ENCODE measurements around the gene PLCB4.

PLCB4 gene

DNA sequence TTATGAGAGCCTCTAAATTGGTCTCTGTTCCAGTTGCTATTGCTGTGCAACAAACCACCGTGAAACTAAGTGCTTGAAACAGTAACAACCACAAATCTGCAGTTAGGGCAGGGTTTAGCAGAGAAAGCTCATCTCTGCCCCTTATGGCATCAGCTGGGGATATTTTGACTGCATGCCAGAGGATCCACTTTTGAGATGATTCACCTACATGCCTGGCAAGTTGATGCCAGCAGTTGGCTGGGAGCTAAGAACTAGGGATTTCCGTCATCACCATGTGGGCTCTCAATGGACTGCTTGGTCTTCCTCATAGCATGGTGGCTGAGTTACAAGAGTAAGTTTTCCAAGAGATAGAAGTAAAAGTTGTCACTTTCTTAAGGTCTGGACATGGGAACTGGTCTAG is 35.1 kb downstream of the PLCB4 start:
- DNase-seq (ENCODE audit: low read depth in 2 of 2), result no peak

- no peak for DNase-seq (ENCODE audit: low read depth in 2 of 2)
Observed at GRCh38 chr20:9108260-9108659, 39.4 kb downstream of the PLCB4 start.

DNA sequence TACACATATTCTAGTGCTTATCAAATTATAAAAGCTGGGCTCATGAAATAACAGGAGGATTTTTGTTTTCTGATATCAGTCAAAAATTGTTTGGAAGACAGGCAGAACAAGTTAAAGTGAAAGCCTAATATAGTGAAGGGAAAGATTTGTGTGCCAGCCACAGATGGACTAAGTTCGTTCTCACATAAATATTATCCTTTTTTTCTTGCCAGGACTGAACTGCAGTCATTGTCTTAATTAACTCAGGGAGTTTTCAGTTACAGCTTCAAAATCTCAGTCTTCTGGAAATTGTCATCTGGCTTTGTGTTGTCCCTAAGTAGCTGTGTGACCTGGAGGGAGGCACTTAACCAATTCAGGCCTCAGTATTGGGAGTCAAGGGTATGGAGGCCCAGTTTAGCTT is 40.7 kb downstream of the PLCB4 start:
- DNase-seq (ENCODE audit: low read depth in 2 of 2), result no peak

DNA sequence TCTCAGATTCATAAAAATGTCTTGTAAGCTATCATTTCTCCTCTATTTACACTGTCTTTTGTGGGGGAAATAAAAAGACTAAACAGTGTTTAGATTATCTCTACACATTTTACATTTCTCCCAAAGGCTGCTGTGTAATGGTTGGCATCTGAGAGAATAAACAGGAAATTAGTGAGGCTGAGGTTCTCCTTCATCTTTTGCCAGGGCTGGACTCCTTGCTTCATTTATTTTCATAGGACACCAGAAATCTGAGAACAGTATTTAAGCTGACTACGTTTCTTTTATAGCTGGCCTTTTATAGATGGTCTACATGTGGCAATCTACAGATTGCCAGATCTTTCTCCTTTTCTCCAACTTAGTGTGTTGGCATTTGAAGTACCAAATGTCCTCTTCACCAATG is 41.5 kb downstream of the PLCB4 start:
- DNase-seq (ENCODE audit: low read depth in 2 of 2), result no peak

GRCh38 chr20:9110916-9111432 is 42.1 kb downstream of the PLCB4 start:
- no peak for DNase-seq (ENCODE audit: low read depth in 2 of 2)

GRCh38 chr20:9112541-9113515 is 43.9 kb downstream of the PLCB4 start:
- DNase-seq (ENCODE audit: low read depth in 2 of 2), result no peak

GRCh38 chr20:9114709-9115108 is 45.8 kb downstream of the PLCB4 start:
- no peak for DNase-seq (ENCODE audit: low read depth in 2 of 2)

GRCh38 chr20:9117548-9117947 is 48.7 kb downstream of the PLCB4 start:
- no peak for DNase-seq (ENCODE audit: low read depth in 2 of 2)

DNA sequence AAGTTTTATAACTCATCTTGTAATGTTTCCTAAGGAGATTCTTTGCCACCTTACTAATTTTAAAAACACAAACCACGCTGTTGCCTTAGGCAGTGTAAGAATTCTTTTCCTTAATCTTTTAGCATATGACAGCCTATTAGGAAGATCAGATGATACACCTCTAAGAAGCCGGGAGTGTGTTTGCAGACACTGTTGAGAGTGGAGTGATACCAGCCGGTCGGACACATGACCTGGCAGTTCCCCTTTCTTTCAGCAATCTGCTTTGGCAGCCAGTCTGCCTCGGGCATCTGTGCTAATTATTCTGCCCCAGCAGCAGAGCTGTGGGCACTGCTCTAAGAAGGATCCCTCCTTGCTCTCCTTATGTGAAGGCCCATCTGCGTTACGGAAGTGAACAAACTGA is 50.9 kb downstream of the PLCB4 start:
- no peak for DNase-seq (ENCODE audit: low read depth in 2 of 2)

- no peak for DNase-seq (ENCODE audit: low read depth in 2 of 2)
Observed at GRCh38 chr20:9121211-9121610, 52.3 kb downstream of the PLCB4 start.

DNA sequence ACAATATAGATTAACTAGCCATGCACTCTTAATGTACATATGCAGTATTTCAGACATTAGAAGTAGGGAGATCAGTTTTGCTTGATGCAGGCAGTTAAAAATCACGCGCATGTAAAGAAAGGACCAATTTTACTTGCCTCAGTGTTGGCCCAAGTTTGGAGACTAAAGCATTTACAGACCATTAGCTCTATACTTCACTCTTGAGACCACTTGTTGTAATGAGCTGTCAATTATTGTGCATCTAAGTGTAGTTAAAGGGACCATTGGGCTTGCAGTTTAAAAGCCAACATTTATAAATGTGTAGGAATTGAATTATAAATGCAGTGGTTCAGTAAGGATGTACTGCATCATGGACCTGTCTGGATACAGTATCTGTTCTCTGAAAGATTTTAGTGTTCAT is 53.7 kb downstream of the PLCB4 start:
- DNase-seq (ENCODE audit: low read depth in 2 of 2), result no peak

DNA sequence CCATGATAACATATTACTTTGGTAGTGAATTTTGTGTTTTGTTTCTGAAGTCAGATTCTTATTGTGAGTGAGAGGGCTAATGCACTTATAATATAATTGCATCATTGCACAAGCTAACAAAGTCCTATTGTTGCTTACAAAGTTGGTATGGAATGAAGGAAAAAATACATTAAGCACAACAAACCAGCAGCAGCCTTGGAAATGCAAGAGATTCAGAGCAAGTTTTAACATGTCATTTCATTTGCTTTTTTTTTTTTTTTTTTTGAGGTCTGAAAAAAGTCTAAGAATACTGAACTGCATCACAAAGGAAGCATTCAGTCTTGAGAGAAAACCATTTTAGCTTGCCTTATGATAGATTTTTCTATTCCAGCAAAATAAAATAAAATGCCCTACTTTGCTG is 57.6 kb downstream of the PLCB4 start:
- DNase-seq (ENCODE audit: low read depth in 2 of 2), result no peak

- no peak for DNase-seq (ENCODE audit: low read depth in 2 of 2)
Observed at GRCh38 chr20:9128568-9128967, 59.7 kb downstream of the PLCB4 start.

GRCh38 chr20:9129756-9130155 is 60.9 kb downstream of the PLCB4 start:
- DNase-seq (ENCODE audit: low read depth in 2 of 2), result no peak

GRCh38 chr20:9130521-9130920 is 61.6 kb downstream of the PLCB4 start:
- no peak for DNase-seq (ENCODE audit: low read depth in 2 of 2)

DNA sequence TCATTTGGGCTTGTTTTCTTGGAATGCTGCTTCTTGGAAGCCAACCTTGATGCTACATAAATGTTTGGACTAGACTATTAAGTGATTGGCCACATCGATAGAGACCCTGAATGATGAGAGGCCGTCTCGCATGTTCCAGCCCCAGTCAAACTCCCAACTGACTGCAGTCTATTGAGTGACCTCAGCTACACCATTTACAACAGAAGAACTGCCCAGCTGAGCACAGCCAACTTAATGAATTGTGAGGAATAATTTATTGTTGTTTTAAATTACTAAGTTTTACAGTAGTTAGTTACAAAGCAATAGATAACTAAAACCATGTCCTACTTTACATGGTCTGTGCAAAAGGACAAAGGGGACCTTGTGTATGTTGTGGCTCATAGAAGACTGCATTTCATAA is 63.0 kb downstream of the PLCB4 start:
- DNase-seq (ENCODE audit: low read depth in 2 of 2), result no peak

DNA sequence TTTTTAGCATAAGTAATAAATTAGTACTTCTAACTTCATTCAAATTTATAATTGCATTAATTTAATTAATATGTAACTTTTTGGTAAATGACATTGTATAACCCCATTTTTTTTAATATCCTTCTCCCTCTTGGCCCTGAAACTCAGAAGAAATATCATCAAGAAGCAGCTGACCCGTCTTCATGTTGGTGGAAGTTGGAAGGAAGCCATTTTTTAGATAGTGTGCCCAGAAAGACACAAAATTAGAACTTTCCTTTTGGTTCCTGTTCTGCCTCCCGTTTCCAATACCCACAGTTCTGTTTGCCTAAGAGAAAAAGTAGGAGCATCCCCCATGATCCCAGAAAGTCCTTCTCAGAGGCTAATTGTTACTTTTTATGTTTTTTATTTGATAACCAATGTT is 65.5 kb downstream of the PLCB4 start:
- no peak for DNase-seq (ENCODE audit: low read depth in 2 of 2)

- DNase-seq (ENCODE audit: low read depth in 2 of 2), result no peak
Observed at GRCh38 chr20:9136114-9136513, 67.2 kb downstream of the PLCB4 start.

GRCh38 chr20:9137001-9137400 is 68.1 kb downstream of the PLCB4 start:
- no peak for DNase-seq (ENCODE audit: low read depth in 2 of 2)

DNA sequence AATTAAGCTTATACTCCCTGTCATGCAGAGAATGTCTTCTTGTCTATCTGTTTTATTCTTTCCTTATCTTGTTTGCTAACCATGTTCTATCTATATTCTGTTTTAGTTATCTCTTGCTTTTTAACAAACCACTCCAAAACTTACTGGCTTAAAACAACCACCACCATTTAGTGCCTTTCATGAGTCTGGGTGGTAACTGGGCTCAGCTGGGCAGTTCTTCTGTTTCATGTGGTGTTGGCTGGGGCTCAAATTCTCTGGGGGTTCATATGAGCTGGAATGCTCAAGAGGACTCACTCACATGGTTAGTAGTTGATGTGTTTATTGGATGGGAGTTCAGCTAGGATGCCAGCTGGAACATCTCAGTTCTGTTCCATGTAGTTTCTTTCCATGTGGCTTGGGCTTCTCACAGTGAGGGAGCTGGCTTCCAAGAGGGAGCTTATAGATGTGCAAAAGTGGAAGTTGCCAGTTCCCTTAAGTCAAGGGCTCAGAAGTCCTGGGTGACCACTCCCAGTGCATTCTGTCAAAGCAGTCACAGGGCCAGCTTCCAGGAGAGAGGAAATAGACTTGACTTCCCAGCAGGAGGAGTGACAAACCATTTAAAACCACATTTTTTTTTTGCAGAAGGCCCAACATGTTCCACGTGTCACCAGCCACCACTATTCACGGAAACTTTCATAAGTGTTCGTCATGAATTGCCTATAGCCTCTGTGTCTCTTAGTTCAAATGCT is 70.4 kb downstream of the PLCB4 start:
- DNase-seq (ENCODE audit: low read depth in 2 of 2), result no peak

GRCh38 chr20:9140162-9140760 is 71.4 kb downstream of the PLCB4 start:
- no peak for DNase-seq (ENCODE audit: low read depth in 2 of 2)

DNA sequence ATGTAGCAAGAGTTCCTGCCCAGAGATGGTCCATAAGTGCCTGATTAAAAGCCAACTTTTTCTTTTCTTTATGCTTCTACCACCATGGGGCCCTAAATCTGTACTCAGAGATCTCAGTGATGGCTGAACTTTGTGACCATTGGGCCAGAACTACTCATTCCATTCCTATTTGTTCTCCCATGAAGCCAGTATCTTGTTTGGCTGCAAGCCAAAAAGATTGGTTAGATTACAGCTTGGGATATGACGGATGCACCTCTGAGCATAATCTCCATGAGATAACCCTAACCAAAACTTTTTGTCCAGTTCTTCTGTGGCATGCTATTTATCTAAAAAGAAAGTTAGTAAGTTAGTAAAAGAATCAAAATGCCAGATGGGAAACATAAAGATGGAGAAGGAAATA is 72.2 kb downstream of the PLCB4 start:
- no peak for DNase-seq (ENCODE audit: low read depth in 2 of 2)

All from stimulated activated CD8-positive, alpha-beta memory T cell treated with anti-CD3 and anti-CD28 coated beads, Interleukin-15, amount 100 ng/mL, for 48 hours (primary cell).